HG02610 (cell line): ENCODE measurements around the gene STARD5.

ENCODE experiments used
- ATAC-seq: cut with Tn5 transposase; IDR thresholded peaks from one replicate; pipeline ENCODE4 v1.9.1; 2021; ENCODE audit warnings: mild to moderate bottlenecking, moderate library complexity; ENCODE audit not compliant: unreplicated experiment

STARD5 gene

GRCh38 chr15:81296186-81296585, 27.8 kb downstream of the STARD5 start:
- no peak for ATAC-seq

GRCh38 chr15:81295486-81296121, 28.3 kb downstream of the STARD5 start:
- ATAC-seq = no peak

DNA sequence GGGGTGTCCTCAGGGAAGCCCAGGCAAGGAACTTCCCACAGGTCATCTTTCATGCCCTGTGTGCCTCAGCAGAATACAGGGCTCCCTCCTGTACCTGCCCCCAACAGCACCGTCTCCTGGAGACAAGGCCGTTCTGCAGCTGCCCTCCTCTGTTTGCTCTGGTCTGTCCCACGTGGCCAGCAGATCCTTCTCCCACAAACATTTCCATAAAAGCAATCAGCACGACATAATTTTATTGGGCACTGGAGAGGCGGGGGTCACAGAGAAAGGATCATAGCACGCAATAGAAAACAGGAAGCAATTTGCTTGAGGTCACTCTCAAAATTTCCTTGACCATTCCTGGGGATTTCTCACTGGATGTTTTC, 29.4 kb downstream of the STARD5 start:
- ATAC-seq = no peak

- ATAC-seq = peak; percentile 64
Observed at GRCh38 chr15:81293728-81294515, 30.0 kb downstream of the STARD5 start.

DNA sequence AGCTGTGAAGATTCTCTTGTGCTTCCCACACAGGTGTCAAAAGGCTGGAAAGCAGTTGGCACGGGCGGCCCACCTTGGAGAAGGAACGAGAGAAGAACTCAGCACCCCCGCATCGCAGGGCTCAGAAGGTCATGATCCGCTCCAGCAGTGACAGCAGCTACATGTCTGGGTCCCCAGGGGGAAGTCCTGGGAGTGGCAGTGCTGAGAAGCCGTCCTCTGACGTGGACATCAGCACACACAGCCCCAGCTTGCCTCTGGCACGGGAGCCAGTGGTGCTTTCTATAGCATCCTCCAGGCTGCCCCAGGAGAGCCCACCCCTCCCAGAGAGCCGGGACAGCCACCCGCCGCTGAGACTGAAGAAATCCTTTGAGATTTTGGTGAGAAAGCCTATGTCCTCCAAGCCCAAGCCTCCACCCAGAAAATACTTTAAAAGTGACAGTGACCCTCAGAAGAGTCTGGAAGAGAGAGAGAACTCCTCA, 31.4 kb downstream of the STARD5 start:
- peak; percentile 38 for ATAC-seq

DNA sequence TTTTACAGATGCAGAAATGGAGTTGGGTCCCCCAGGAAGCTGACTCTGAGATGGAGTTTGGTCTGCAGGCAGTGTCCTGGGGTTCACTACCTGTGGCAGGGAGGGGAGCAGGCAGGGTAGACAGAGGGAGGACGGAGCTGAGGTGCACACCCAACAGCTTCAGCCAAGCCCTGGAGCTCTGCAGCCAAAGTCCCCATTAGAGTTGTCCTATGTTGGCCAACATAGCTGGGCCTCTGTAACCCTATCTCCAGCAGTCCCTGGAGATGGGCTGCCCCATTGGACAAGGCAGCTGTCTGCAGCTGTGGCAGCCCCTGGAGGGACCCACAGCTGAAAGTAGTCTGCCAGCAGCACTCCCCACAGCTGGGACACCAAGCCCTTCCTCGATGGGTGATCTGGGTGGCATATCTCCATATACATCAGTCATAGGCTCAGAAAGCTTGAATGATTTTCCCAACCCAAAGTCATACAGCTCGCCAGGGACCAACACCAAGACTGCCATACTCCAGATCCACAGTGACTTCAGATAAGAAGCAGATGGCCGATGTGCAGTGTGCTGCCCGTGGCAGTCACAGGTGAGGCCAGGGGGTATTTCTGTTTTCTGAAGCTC, 31.9 kb downstream of the STARD5 start:
- ATAC-seq = no peak

GRCh38 chr15:81289910-81290309, 34.0 kb downstream of the STARD5 start:
- ATAC-seq = no peak

- ATAC-seq = no peak
Observed at GRCh38 chr15:81288616-81289015, 35.3 kb downstream of the STARD5 start.

DNA sequence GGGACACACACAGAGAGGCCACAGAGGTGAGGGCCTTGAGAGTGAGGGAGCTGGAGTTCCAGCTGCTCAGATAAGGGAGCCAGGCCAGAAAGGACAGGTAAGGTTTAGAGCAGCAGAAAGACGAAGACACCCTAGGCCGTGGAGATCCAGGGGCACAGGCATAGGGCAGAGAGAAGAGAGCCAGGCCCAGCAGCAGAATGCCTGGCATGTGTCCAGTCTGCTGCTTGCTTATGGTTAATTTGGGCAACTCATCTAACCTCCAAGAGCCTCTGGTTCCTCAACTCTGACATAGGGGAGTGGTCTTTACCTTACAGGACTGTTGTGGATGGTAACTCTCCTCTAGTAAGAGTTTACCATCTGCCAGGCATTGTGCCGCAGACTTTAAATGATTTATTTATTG, 35.9 kb downstream of the STARD5 start:
- ATAC-seq = no peak

DNA sequence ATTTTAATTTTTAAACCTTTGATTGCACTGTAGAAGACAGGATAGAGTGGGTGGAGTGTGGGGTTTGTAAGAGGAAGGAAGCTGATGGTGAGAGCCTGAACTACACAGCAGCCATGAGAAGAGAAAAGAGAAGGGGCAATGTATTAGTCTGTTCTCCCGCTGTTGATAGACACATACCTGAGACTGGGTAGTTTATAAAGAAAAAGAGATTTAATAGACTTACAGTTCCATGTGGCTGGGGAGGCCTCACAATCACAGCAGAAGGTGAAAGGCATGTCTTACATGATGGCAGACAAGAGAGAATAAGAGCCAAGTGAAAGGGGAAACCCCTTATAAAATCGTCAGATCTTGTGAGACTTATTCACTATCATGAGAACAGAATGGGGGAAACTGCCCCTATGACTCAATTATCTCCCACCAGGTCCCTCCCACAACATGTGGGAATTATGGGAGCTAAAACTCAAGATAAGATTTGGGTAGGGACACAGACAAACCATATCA, 37.3 kb downstream of the STARD5 start:
- ATAC-seq = peak; percentile 35

DNA sequence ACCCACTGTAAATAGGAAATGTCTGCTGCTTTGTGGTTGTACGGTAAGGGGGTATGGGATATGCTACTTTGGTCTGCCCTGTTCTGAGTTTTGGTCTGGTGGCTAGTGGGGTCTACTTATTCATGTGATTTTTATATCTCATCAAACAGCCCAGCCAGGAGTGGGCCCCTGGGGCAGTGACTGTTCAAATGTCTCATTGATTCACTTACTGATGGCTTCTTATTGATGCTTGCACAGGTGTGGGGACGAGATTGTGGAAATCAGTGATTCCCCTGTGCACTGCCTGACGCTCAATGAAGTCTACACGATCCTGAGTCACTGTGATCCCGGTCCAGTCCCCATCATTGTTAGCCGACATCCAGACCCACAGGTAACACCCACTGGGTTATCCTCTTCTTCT, 38.5 kb downstream of the STARD5 start:
- ATAC-seq = no peak

DNA sequence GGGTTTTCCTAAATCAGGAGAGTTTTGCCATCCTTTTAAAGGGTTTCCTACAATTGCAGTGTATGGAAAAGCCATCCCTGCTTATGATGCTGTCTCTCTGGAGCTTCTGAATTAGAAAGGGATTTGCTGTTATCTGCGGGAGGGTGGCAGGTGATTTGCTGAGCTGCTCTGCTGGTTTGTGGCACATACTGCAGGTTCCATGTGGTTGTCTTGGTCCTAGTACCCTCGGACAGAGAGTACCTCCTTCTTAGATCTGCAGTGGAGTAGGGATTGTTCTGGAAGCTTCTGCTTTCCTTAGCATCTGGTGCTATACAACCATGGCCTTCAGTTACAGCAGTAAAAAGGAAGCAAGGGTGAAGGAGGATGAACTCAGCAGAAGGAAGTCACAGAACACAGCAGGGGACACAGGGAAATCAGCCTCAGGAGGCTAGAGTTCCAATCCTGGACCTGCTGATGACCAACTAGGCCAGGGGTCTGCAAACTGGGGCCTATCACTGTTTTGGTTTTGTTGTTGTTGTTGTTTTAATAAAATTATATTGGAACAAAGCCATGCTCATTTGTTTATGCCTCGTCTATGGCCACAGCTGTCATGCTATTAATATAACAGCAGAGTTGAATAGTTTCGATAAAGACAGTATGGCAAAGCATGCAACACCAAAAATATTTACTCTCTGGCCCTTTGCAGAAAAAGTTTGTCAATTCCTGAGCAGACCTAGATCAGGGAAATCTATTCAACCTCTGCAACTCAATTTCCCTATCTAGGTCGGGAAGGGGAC, 39.5 kb downstream of the STARD5 start:
- ATAC-seq = no peak

GRCh38 chr15:81282911-81283310, 41.0 kb downstream of the STARD5 start:
- ATAC-seq = no peak

GRCh38 chr15:81282606-81282895, 41.4 kb downstream of the STARD5 start:
- ATAC-seq = no peak

- ATAC-seq = no peak
Observed at GRCh38 chr15:81281766-81282605, 42.0 kb downstream of the STARD5 start.

DNA sequence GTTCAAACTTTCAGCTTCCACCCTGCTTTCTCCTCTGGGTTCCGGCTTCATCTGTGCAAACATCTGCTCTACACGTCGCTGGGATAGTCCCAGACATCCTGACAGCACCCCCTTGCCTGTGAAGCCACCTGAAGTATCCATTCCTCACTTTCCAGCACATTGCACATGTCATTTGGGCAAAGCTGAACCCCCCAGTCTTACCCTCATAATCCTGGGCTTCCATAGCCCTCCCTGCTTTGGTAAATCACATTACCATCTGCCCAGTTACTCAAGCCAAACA, 42.5 kb downstream of the STARD5 start:
- no peak for ATAC-seq

GRCh38 chr15:81280696-81281455, 43.1 kb downstream of the STARD5 start:
- ATAC-seq = no peak

DNA sequence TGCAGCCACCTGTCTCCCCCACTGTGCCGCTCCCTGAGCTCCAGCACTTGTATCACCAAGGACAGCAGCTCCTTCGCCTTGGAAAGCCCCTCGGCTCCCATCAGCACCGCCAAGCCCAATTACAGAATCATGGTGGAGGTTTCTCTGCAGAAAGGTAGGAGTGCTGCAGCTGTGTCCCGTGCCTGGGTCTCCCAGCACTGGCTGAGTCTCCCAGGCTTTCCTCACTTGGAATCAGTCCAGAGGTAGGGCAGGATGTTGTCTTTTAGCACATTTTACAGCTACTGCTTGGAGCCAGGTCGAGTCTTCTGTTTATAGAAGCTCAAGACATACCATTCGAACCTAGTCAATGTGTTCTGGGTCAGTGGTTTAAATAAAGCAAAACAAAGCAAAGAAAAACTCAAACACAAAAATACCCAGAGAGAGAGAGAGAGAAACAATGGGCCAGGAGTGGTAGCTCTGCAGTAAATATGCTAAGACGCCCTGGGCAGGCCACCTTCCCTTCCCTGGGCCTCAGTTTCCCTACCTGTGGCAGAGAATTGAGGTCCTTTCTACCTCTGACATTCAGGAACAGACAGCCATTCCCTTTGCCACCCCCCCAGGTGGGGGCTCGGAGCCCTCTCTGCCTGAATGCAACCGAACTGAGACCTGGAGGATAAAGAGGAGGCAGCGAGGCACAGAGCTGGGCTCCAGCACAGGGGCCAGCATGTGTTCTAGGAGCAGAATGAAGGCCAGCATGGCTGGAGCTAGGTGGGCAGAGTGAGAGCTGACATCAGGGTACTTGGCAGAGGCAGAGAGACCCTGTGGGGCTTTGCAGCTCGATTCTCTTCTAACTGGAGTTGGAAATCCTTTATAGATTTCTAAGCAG, 44.1 kb downstream of the STARD5 start:
- ATAC-seq = no peak
